GM19239 (cell line): Measurements from ENCODE around the gene DNAJB8.

Source experiments
- DNase-seq: peaks from one replicate; pipeline ENCODE4 v3.0.0; 2011; ENCODE audit warnings: low spot score; ENCODE audit not compliant: insufficient read length
- FAIRE-seq: peaks from 2 replicates; lab custom pipeline; 2011; peaks lifted over from hg19 to GRCh38; lab: Jason Lieb, UNC

The DNAJB8 gene

GRCh38 chr3:128484404-128485281, 18.0 kb upstream of the DNAJB8 start:
- FAIRE-seq = no peak
- no peak for DNase-seq

GRCh38 chr3:128483657-128484403, 17.1 kb upstream of the DNAJB8 start:
- no peak for FAIRE-seq
- no peak for DNase-seq

DNA sequence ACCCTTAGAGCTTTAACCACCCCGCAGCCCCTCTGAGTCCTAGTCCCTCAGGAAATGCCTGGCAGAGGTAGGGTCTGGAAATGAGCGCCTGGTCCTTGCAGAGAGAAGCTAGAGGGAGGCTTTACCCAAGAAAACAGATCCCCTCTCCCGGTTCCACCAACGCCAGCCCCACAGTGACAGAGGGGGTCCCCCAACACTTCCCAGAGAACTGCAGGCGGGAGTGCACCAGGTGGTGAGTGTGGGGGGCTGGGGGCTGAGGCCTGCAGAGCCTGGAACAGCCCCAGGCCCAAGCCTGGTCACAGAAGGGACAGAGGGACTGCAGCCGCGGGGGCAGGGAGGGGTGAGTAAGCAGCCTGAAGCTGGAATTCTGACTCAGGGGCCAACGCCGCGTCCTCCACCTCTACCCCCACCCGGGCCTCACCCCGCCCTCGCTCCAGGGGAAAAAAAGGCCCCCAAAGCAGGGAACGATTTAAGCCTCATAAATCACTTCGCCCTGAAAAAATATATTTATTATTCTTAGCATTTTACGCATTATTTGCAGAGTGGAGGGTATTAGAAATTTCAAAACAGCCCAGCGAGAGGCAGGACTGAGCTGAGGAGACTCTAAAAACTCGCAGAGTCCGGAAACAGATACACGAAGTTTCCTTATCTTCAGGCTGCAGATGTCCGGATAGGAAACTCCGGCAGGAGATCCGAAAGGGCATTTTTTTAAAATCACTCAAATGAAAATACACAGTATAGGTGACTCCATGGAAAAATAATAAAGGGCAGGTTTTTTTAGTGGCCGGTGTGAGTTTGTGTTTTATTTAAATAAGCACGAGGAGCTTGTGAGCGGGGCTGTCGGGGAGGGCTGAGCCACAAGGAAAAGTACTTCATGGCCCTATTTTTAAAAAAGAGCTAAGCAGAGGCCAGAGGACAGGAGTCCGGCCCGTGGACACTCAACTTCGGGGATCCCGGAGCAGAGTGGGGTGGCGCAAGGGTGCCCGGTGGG, 16.3 kb upstream of the DNAJB8 start:
- FAIRE-seq (no peak), DNase-seq (no peak)

- no peak for DNase-seq
These were observed 15.5 kb upstream of the DNAJB8 start for GRCh38 chr3:128482175-128482574.

GRCh38 chr3:128481438-128481942, 14.8 kb upstream of the DNAJB8 start:
- DNase-seq (no peak), FAIRE-seq (no peak)

More at GRCh38 chr3:128482175-128482574, 15.5 kb upstream of the DNAJB8 start:
- no peak for FAIRE-seq

DNA sequence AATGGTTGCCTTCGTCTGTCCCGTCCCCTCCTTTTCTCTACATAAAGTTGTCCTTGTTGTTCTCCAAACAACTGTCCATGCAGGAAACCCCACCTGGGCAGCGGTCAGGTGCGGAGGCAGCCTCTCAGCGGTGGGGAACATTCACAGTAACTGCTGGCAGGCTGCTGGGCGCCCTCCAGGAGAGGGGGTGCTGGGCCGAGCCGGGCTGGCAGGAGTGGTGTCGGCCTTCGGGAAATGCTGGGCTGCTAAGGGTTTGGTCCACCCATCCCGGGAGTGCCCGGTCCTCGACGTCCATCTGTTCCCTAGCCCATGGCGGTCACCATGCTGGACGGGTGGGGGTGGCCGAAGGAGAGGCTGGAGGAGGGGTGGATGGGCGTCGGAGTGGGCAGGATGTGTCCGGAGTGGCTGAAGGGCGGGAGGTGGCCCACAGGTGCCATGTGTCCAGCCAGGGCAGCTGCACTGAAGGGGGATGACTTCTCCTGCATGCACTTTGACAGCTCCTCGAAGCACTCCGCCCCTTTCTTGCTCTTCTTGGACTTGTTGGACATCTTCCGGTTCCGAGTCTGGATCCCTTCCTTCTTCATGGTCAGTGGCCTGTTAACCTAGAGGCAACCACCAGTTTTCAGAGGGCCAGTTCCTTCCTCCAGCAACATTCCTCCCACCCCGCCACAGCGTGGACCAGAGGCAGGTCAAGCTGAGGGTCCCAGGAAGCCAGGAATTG, 14.2 kb upstream of the DNAJB8 start:
- DNase-seq = no peak
- no peak for FAIRE-seq

DNA sequence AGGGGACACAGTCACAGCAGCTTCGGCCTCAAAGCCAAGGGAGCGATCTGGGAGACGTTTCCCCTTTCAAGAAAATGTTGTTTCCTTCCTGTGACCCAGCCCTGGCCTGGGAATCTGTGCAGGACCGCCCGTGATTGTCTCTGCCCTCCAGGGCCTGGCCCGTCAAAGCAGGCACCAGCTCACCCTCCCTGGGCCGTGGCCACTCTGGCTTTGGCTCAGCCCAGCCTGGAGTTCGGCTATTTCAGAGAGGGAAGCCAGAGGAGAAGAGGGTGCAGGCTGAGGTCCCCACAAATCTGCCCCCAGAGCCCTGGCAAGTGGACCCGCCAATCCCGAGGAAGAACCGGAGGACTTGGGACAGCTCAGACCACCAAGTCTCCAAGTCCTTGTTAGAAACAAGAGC, 13.6 kb upstream of the DNAJB8 start:
- FAIRE-seq (no peak), DNase-seq (no peak)

DNA sequence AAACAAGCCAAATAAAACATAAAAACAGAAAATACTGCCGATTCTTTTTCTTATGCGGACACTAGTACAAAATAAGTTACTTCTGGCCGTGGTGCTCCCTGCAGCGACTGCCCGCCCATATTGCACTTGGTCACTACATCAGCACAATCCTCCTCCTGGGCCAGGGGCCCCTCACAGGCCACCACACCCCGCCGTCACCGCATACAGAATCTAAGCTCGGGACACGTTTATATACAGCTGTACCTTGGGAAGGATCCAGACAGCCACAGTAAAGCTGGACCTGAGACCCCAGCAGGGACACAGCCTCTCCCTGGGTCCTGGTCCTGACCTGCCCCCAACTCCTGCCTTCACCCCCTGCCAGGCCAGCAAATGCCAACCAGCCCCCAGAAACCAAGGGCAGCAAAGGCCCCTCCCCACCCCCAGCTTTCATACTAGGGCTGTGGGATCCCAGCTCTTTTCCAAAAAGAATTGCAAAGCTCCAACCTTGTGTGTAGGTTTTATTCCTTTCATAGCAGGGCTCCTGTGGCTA, 12.9 kb upstream of the DNAJB8 start:
- FAIRE-seq (no peak), DNase-seq (no peak)

DNA sequence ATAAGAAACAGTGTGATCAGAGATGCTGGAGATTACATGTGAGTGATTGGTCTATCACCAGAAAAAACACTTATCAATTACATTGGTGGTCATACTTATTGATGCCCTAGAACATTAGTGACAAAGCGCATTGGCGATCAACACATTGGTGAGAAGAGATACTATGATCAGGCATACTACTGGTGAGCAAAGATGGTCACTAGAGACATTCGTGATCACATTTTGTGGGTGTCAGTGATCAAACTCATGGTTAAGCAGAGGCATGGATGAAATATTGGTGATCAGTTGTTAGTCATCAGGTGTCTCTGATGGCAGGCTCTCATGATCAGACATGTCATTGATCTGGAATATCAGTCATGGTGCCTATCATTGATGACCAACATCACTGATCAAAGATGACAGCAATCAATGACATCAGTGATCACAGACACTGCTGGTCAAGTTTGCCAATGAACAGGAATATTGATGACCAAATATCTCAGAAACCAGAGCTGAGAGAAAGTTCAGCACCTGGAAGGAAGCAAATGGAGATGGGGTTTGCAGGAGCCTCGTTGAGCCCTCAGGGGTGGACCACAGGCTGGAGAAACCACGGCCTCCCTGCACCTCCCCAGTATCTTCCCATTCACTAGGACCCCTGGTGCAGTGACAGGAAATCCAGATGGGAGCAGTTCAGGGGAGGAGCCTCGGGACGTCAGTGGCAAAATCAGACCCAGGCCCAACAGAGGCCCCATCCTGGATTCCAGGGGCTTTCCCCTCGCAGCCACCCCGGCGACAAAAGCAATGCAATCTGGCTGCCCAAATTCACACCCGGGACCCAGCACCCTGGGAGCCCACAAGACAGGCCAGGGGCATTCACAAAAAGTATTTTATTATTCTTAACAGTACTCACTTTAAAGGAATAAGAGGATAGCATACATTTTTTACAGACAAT, 12.2 kb upstream of the DNAJB8 start:
- FAIRE-seq (no peak), DNase-seq (no peak)

- FAIRE-seq = no peak
- no peak for DNase-seq
These were observed 10.0 kb upstream of the DNAJB8 start for GRCh38 chr3:128476659-128477058.

GRCh38 chr3:128475355-128475754, 8.7 kb upstream of the DNAJB8 start:
- FAIRE-seq = no peak
- no peak for DNase-seq

GRCh38 chr3:128473737-128474136, 7.0 kb upstream of the DNAJB8 start:
- FAIRE-seq (no peak), DNase-seq (no peak)

DNA sequence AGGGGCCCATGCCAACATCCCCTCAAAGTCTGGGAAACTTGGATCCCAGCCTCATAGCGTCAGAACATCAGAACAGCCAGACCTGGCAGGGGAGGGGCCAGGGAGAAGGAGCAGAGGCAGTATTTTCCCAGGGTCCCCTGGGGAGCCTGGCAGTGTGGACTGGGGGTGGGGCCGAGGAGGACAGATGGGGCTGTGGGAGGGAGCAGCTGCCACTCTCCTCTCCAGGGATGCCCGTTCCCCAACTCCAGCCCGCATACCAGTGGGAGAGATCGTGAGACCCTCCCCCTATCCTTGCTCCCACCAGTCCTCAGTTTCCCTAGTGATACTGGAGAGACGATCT, 6.5 kb upstream of the DNAJB8 start:
- DNase-seq = no peak

DNA sequence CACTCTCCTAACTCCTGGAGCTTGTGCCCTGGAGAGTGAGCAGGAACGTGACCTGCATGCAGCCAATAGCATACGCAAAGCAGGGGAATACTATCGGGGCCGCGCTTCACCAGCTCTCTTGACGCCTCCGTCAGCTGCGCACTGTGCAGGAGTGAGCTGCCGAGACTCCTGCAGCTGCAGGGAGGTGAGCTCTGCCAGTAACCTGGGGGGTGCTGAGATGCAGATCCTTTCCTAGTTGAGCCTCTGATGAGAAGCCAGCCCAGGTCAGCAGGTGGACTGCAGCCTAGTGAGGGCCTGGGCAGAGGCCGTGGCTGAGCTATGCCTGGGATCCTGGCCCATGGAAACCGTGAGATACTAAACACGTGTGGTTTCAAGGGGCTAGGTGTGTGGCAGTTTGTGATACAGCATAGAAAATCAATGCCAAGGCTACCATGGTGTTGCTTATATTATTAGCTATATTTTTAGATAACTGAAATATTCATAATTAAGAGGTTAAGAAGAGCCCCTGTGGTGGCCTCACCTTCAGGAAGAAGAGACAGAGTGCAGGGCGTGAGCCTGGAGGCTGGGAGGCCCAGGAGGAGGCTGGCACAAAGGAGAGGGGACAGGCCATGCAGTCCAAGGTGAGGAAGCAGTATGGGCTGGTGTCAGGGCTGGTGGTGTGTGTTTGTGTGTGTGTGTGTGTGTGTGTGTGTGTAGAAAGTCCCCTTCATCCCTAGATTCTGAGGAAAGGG, 5.9 kb upstream of the DNAJB8 start:
- no peak for FAIRE-seq
- DNase-seq = no peak

More for the DNA sequence above, 6.5 kb upstream of the DNAJB8 start:
- no peak for FAIRE-seq

GRCh38 chr3:128471720-128472119, 5.0 kb upstream of the DNAJB8 start:
- no peak for FAIRE-seq
- DNase-seq = no peak

DNA sequence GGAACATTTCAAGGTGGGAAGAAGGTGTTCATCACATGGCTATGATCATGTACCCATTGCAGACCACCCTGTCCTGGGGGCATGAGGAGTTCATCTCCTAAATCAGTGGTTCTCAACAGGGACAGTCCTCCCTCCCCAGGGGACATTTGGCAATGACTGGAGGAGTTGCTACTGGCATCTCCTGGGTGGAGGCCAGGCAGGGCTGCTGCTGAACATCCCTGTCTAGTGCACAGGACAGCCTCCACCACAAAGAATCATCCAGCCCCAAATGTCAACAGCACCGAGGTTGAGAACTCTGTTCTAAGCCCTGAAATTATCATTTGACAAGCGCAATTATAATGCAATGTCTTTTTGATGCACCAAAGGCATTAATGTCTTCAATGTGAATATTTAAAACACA, 4.4 kb upstream of the DNAJB8 start:
- no peak for DNase-seq
- no peak for FAIRE-seq

GRCh38 chr3:128470134-128470899, 3.6 kb upstream of the DNAJB8 start:
- DNase-seq (no peak), FAIRE-seq (no peak)
